ENCODE measurements around the gene TPK1.

- TF ChIP-seq CTCF (conservative IDR thresholded peaks at IDR 0.05; ENCODE audit: low read depth, low read length), result no peak
- no peak for TF ChIP-seq FOS (IDR thresholded peaks at IDR 0.05; ENCODE audit: low read depth, low read length)
- no peak for TF ChIP-seq USF2 (IDR thresholded peaks at IDR 0.05; ENCODE audit: low read depth, low read length)
These were observed 167.3 kb downstream of the TPK1 start for GRCh38 chr7:144668503-144668902.
